ENCODE measurements around the gene FBXO33.

DNA sequence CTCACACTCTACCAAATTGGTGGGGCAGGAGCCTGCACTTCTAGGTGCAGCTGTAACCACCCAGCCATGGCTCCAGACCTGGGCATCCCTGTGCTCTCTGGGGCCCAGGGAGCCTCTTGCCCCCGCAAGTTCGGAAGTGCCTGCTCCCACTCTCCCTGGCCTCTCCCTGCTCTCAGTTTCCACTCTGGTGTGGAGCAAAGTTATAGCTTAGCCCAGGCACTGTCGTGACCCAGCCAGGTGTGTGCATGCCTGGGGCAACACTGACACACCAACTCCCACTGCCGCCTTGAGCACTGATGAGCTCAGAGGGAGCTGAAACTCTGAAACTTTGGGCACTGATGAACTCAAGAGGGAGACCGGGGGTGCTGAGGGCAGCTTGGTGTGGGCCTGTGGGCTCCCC is 8.7 kb upstream of the FBXO33 start:
- TF ChIP-seq EZH2 (IDR thresholded peaks at IDR 0.05): no peak
- no peak for TF ChIP-seq POLR2AphosphoS5 (IDR thresholded peaks at IDR 0.05; ENCODE audit: borderline replicate concordance, low read depth, low read length)

All from SK-N-MC (cell line).